SK-N-DZ (cell line): ENCODE data around the gene TIPRL.

Experiments
- DNase-seq: peaks from one replicate; pipeline ENCODE4 v3.0.0-alpha.2; 2015; ENCODE audit warnings: low spot score

TIPRL gene

GRCh38 chr1:168213349-168213748, 34.6 kb downstream of the TIPRL start:
- DNase-seq: no peak

GRCh38 chr1:168216171-168216570, 37.4 kb downstream of the TIPRL start:
- DNase-seq: no peak

- no peak for DNase-seq
These were observed 38.9 kb downstream of the TIPRL start for GRCh38 chr1:168217664-168218063.

GRCh38 chr1:168218658-168219057, 39.9 kb downstream of the TIPRL start:
- no peak for DNase-seq

DNA sequence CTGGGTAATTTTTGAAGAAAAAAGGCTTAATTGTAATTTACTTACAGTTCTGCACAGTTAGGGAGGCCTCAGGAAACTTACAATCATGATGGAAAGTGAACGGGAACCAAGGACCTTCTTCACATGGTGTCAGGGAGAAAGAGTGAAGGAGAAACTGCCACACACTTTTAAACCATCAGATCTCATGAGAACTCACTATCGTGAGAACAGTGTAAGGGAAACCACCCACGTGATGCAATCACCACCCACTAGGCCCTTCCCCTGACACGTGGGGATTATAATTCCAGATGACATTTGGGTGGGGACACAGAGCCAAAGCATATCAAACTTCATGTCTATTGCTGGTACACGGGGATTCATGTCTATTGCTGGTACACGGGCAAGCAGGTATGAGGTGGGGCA, 41.7 kb downstream of the TIPRL start:
- no peak for DNase-seq

GRCh38 chr1:168221275-168221674, 42.5 kb downstream of the TIPRL start:
- no peak for DNase-seq

DNA sequence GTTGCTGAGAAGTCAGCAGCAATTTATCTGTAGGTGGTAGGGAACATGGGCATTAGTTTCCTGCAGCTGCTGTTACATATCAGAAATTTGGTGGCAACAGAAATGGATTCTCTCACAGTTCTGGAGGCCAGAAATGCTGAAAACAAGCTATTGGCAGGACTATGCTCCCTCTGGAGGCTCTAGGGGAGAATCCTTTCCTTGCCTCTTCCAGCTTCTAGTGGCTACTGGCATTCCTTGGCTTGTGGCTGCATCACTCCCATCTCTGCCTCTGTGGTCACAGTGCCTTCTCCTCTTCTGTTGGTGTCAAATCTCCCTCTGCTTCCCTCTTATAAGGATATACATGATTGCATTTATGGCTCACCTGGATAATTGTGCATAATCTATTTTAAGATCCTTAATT, 44.5 kb downstream of the TIPRL start:
- no peak for DNase-seq

- DNase-seq: no peak
These were observed 45.1 kb downstream of the TIPRL start for GRCh38 chr1:168223681-168224540.

GRCh38 chr1:168224991-168225390, 46.2 kb downstream of the TIPRL start:
- no peak for DNase-seq

DNA sequence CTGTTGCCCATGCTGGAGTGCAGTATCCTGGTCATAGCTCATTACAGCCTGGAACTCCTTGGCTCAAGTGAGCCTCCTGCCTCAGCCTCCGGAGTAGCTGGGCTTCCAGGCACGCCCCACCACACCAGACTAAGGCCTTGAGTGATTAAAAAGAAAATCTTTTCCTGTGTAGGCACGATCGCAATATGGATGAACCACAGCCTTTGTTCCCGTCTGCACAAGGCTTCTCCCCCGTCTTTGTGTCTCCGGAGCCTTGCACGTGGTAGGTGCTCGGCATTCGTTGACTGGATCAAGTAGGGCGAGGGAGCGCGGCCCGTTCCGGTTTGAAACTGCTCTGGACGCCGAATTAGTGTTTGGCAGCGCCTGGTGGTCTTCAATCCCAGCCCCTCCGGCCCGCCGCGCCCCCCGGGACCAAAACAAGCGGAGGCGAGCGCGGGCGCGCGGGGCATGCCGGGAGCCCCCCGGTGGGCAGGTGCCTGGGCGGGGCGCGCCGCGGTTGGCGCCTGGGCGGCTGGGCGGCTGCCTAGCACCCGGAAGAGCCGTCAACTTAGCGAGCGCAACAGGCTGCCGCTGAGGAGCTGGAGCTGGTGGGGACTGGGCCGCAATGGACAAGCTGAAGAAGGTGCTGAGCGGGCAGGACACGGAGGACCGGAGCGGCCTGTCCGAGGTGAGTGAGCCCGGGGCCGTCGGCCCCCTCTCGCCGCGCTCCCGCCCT, 46.9 kb downstream of the TIPRL start, which contains the start of gene SFT2D2:
TSS of gene SFT2D2 (plus strand) at position 529 of the 715 bp plus-strand sequence. CDS start at position 605, 76 bp downstream.
- DNase-seq: peak; percentile 78

- no peak for DNase-seq
These were observed 48.9 kb downstream of the TIPRL start for GRCh38 chr1:168227620-168228019.

DNA sequence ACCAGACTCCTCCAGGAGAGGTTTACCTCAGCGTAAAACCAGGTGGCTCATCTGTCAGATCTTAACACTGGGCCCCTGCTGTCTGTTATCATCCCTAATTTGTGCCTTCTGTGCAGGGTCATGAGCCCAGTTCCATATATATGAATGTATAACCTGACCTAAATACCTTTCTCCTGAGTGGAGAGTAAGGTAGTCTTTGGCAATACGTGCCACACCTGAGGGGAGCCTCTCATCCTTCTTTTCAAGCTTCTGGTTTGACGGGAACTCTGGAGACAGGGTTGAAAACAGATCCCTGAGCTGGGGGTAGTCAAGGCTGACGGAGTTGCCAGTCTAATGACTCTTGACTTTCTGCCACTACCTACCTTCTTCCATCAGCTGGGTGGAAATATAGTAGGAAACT, 51.1 kb downstream of the TIPRL start:
- DNase-seq: no peak

DNA sequence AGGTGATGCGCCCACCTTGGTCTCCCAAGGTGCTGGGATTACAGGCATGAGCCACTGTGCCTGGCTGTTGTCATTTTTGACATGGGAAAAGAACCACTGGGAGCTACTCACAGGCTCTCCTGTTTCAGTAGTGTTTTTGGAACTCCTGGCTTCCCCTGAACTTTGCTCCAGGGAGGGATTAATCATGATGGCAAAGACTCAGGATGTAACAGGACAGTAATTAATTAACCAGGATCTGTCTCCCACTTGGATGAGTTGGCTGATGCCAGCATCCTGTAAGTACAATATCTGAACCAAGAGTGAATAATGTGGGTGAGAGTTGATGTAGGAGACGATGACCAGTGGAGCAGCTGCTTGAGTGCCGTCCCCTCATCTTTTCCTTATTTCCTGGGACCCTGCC, 51.9 kb downstream of the TIPRL start:
- no peak for DNase-seq

DNA sequence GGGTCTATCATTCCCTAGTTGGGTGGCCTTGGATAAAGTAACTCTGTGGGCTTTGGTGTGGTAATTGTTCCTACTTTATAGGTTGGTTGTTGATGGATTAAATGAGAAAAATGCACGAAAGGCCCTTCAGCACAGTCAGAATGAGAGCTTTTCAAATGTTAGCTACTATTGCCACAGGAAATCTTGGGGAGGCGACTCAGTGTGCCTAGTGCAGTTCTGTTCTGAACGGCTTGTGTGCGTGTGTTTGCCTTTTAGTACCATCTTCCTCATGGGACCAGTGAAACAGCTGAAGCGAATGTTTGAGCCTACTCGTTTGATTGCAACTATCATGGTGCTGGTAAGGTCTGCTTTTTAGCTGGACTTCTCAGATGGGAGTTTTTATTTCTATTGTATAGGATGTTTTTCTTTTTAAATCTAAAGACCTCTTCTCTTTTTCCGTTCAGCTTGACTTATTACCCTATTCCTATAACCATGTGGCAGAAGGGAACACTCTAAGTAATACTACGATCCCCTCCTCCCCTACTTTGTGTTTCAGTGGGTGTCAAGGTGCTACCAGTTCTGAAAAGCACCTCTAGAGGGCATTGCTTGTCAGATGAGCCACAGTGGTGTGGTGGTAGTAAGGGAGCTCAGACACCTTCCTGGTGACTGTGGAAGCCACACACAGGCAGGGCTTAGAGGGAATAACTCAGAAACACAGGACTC, 56.2 kb downstream of the TIPRL start:
- DNase-seq: peak; percentile 29

GRCh38 chr1:168235548-168235885, 56.8 kb downstream of the TIPRL start:
- DNase-seq: no peak

GRCh38 chr1:168235937-168236336, 57.2 kb downstream of the TIPRL start:
- DNase-seq: no peak

DNA sequence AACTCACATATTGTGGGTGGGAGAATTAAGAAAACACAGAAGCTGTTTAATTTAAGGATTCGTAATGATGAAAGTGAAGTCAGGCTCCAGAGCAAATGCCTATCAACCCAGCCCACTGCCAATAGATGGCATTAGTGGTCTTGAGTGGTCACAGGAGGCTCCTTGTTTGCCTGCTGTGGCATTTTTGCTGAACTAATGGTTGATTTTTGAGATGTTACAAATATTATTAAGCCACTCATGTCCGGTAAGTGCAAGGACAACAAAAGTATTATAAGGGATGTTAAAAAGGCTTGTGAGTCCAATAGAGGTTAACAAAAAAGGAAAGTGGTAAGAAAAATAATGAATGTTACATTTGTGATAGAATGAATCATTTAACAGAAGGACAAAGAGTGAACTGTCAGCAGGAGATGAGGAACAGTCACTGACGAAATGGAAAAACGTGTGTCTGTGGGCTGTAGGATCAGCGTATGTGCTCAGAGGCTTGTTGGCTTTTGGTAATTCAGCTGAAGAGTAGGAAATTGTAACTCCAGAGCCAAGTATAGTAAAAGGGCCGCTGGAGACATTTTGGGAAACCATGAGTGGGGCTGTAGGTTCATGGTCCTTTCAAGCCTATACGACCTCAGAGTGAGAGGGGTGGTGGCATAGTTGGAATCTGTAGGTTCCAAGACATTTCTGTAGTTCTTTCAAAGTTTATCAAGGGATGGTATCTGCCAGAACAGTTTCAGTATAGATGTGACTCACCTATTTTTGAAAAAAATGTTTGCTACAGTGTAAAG, 58.3 kb downstream of the TIPRL start:
- no peak for DNase-seq

GRCh38 chr1:168243198-168243597, 64.4 kb downstream of the TIPRL start:
- DNase-seq: no peak

GRCh38 chr1:168243636-168244212, 65.0 kb downstream of the TIPRL start:
- no peak for DNase-seq

- no peak for DNase-seq
These were observed 66.3 kb downstream of the TIPRL start for GRCh38 chr1:168245042-168245441.

DNA sequence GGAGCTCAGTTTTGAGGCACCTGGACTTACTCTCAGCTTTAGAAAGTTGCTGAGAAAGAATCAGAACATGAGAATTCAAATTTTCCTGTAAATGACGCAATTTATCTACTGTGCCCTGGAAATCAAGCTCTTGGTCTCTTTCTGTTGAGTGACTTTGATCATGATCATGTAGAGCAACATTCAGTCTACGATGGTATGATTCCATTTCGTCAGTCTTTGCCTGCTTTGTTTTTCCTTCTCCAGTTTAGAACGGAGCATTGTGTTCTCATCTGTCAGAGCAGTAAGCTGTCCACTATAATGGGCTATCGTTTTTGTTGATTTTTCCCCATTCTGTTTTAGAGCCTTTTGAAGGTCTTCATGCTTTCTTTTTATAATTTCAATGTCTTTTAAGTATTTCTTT, 67.7 kb downstream of the TIPRL start:
- no peak for DNase-seq
